Fibroblast of pulmonary artery (primary cell): ENCODE results near the gene PPA2.

Experiments
- DNase-seq: peaks from one replicate; pipeline ENCODE4 v3.0.0-alpha.2; 2010; ENCODE audit warnings: low read depth
- H3K4me3 ChIP-seq: replicated peaks from 2 replicates; pipeline ENCODE4 v1.5.1; 2011; ENCODE audit warnings: low read depth, mild to moderate bottlenecking, control low read depth, low read length, moderate library complexity
- TF ChIP-seq, protein P1 (sequence below): IDR thresholded peaks from 2 replicates; pipeline ENCODE4 v1.5.1; 2011; ENCODE audit warnings: mild to moderate bottlenecking, control low read depth, low read length, inconsistent platforms; ENCODE audit errors: missing control alignments

The PPA2 gene

GRCh38 chr4:105351861-105352260 is 122.0 kb downstream of the PPA2 start:
- H3K4me3 ChIP-seq = no peak overlapping the region
- no peak for DNase-seq

DNA sequence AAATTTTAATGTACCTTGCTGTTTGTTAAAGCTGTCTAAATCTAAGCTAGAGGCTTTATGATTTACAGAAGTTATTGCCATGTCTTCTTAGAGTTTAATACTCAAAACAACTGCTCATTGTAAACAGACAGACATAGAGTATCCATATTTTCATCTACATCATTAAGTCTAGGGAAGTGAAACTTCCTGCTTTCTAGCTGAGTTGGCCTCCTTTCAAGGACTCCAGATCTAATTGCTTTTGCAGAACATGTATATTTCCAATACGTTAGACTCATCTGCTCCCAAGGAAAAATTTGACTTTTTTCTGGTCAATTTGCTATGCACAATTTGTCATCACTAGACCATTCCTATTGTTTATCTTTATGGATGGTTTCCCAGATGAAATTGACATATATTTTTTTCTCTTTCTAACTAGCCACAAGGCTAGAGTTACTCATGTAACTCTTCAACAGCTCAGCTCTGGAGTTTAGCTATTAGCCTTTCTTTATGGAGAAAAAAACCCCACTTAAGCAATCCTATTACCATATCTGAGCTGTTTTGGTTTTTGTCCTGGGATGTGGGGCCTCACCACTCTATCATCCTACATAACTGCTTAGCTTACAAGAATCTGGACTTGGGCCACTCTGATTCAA is 122.9 kb downstream of the PPA2 start:
- TF ChIP-seq, protein P1, sequence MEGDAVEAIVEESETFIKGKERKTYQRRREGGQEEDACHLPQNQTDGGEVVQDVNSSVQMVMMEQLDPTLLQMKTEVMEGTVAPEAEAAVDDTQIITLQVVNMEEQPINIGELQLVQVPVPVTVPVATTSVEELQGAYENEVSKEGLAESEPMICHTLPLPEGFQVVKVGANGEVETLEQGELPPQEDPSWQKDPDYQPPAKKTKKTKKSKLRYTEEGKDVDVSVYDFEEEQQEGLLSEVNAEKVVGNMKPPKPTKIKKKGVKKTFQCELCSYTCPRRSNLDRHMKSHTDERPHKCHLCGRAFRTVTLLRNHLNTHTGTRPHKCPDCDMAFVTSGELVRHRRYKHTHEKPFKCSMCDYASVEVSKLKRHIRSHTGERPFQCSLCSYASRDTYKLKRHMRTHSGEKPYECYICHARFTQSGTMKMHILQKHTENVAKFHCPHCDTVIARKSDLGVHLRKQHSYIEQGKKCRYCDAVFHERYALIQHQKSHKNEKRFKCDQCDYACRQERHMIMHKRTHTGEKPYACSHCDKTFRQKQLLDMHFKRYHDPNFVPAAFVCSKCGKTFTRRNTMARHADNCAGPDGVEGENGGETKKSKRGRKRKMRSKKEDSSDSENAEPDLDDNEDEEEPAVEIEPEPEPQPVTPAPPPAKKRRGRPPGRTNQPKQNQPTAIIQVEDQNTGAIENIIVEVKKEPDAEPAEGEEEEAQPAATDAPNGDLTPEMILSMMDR = no peak
- DNase-seq = peak; percentile 55
- no peak overlapping the region for H3K4me3 ChIP-seq

More at GRCh38 chr4:105351861-105352260, 122.0 kb downstream of the PPA2 start:
- TF ChIP-seq, protein P1 = no peak

- H3K4me3 ChIP-seq = no peak overlapping the region
- no peak for DNase-seq
- TF ChIP-seq, protein P1 = no peak
Measured at GRCh38 chr4:105348719-105349118, 125.1 kb downstream of the PPA2 start.

- DNase-seq = no peak
- TF ChIP-seq, protein P1 = no peak
- H3K4me3 ChIP-seq = no peak overlapping the region
Measured at GRCh38 chr4:105346869-105347268, 127.0 kb downstream of the PPA2 start.

DNA sequence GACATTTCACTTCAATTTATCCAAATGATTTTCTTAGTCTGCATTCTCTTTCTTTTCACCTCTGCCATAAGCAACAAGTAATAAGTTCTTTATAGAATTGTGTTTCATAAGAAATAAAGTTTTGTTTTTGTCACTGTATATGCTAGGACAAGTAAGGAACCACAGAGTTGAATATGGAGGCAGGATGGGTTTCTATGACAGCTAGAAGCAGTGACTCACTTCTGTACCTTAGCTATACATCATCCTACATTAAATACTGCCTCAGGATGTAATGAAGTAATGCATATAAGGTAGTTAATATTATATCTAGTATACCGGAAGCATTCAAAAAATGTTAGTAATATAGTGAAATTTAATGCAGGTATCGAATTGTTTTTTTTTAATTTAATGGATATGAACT is 128.0 kb downstream of the PPA2 start:
- TF ChIP-seq, protein P1 = no peak

GRCh38 chr4:105345358-105345757 is 128.5 kb downstream of the PPA2 start:
- no peak overlapping the region for H3K4me3 ChIP-seq
- TF ChIP-seq, protein P1 = no peak
- DNase-seq = no peak

More for the DNA sequence above, 128.0 kb downstream of the PPA2 start:
- H3K4me3 ChIP-seq = no peak overlapping the region
- no peak for DNase-seq

- TF ChIP-seq, protein P1 = no peak
- no peak for DNase-seq
- H3K4me3 ChIP-seq = no peak overlapping the region
Measured at GRCh38 chr4:105344141-105344540, 129.7 kb downstream of the PPA2 start.
